GM19238 (cell line): Measurements from ENCODE around the gene CGREF1.
"Not testable (repeated sequence)": the region's sequence is repeated elsewhere in the genome, so short reads cannot be mapped to it uniquely, and the experiment has no call there.

Experiments used
- DNase-seq: peaks from one replicate; pipeline ENCODE4 v3.0.0; 2011; ENCODE audit warnings: low spot score; ENCODE audit not compliant: insufficient read length

Gene CGREF1

DNA sequence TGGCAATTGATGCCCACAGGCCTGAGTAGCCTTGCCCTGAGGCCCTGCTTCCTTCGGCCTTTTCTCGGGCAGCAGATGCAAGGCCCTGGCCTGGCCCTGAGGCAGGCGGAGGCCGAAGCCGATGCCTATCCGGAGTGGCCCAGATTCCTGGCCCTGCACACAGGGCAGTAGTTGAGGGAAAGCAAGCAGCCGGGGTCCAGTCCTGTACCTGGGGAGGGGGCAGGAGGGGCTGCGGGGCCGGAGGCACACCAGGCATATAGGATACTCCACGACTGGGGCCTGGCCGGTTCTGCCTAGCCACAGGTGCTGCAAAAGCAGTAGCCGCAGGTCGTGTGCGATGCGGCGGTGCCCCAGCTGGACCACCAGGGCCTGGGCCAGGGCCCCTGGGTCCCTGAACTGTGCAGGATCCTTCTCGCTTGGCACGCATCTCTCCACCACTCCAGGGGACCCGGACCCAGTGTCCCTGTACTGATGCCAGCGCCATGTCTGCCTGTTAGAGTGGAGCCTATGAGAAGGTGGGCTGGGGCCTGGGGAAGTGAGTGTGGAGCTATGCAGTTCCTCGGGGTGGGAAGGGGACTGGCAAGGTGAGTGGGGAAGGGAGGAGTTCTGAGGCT is 18.5 kb upstream of the CGREF1 start:
- DNase-seq, result no peak

DNA sequence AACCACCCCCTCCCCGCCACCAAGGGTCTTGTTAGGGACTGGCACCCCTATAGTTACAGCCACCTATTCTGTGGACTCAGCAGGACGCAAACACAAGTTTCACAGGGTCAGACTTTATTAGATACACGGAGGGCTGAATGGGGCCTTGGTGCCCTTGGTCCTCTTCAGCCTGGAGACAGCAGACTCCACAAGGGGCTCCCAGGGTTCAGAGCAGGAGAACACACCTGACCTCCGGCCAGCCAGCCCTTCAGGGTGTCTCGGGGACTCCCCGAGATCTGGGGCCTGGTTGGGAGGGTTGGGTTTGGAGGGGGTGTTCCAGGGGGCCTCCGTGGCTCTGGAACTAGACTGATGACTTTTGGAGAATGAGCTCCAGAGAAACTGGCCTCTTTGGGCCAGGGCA is 17.8 kb upstream of the CGREF1 start:
- no peak for DNase-seq

DNA sequence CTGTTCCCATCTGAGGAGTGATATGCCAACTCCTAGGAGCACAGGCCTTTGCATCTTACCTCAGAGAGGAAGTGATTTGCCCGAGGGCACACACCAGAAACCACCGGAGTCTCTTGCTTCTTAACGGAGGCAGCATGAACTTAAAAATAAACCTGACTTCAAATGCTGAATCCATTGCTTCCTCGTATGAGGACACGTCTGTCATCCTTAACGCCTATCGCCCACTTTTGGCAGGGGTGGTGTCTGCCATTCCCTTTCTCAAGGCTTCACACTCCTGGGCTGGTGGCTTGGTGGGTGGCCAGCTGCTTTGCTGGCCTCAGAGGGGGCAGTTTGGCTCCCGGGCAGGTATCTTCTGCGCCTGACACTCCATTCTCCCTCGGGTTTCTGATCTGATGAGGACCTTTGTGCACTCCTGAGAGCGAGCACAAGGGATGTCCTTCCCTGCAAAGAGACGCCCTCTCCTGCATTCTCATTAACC is 16.6 kb upstream of the CGREF1 start:
- no peak for DNase-seq

DNA sequence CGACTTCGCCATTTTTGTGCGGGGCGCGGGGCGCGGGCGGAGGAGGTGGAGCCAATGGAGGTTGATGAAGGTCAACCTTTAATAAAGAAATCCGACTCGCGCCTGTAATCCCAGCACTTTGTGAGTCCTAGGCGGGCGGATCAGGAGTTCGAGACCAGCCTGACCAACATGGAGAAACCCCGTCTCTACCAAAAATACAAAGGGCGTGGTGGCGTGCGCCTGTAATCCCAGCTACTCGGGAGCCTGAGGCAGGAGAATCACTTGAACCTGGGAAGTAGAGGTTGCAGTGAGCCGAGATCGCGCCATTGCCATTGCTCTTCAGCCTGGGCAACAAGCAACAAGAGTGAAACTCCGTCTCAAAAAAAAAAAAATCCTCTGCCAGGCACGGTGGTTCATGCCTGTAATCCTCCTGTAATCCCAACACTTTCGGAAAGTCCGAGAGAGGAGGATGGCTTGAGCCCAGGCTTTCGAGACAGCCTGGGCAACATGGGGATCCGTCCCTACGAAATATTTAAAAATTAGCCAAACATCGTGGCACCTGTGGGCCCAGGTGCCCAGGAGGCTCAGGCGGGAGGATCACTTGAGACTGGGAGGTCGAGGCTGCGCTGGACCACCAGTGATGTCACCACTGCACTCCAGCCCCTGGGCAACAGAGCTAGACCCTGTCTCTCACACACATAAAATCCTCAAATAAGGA is 16.0 kb upstream of the CGREF1 start:
- no peak for DNase-seq

DNA sequence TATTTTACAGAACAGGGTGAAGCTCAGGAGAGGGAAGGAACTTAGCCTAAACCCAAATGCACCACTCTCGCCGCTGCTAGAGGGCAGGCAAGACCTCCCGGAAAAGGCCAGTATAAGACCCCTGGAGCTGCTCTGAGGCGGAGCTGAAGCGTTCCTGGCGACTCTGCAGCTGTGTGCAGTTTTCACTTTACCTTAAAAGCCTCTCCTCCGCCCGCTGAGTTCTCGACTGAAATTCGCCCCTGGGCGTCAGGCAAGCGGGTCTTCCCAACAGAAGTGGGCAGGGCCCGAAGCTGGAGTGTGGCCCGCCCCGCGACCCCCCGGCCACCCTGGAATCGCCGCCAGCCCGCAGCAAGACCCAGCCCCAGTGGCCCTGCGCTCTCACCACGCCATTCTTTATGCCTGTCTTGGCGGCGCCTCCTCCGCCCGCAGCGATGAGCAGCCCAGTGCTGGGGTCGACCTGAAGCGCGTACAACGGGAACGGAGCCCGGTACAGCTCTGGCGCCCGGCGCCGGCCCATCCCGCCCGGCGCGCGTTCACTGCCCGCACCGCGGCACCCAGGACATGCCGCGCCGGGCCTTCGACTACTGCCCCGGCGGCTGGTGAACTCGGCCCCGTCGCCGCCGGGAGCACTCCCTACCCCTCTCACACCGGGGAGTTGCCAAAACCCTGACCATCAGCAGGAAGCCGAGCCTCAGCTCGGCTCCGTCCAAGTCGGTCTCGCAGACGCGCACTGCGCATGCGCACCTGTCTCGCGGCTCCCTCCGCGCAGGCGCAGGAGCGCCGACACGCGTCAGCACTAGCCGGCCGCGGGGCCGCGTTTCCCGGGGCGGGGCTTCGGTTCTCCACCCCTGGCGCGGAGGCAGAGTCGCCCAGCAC is 15.2 kb upstream of the CGREF1 start, which contains the start of gene PREB:
PREB (minus strand) TSS at position 732 of the 876 bp plus-strand sequence; CDS start at position 517, 215 bp downstream.
- peak; percentile 99 for DNase-seq

DNA sequence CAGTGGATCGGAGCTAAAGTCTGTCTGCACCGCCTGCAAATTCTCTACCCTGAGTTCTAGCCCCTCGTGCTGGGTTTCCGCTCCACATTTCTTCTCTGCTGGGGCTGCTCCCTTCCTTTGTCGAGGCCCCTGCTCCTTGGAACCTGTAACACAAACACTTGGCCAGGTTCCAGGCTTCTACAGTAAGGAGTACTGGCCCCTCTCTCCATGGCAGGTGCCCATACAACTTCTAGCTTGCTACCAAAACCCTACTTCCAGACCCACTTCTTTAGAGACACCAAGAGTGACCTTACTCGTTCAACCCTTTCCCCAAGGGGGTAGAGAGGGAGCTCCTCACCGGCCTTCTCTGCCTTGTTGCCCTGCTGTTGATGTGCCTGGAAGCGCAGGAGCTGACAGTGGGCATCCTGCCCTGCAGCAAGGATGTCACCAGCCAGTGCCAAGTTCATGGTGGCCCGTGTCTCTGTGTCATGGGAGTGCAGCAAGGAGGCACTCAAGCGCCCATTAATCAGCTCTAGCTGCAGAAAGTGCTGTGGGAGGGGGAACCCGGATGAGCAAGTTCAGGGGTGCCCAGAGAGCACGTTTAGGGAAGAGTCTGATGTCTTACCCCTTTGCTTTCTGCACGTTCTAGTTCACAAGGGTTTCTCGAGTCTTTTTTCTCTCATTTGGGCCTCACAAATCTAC is 14.4 kb upstream of the CGREF1 start:
- DNase-seq, result no peak

DNA sequence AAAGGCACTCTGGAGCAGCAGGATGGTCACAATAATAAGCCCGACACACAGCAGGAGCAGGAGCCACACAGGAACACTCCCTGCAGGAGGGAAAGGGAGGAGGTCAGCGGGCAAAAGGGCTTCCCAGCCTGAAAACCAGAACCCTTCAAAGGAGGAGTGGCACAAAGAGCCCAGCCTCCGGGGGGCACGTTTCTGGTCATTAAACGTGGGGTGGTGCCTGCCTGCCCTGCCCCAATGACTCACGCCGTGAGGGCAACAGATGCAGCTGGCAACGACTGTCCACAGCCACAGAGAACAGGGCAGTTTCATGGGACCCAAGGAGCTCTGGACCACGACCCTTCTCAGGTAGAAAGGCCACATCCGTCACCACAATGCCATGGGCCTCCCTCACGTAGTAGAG is 12.5 kb upstream of the CGREF1 start:
- no peak for DNase-seq

DNA sequence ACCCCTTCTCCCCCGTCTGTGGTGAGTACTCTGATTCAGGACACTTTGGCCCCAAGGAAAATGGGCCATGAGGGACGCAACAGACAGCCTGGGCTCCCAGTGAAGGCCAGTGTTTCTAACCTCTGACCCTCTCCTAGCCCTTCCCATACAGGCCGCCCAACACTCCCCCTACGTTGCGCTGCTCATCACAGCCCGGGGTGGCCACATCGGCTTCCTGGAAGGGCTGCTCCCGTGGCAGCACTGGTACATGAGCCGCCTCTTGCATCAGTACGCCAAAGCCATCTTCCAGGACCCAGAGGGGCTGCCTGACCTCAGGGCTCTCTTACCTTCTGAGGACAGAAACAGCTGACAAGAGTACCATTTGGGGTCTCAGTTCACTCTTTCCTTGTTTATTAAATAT is 11.5 kb upstream of the CGREF1 start:
- DNase-seq, result no peak

DNA sequence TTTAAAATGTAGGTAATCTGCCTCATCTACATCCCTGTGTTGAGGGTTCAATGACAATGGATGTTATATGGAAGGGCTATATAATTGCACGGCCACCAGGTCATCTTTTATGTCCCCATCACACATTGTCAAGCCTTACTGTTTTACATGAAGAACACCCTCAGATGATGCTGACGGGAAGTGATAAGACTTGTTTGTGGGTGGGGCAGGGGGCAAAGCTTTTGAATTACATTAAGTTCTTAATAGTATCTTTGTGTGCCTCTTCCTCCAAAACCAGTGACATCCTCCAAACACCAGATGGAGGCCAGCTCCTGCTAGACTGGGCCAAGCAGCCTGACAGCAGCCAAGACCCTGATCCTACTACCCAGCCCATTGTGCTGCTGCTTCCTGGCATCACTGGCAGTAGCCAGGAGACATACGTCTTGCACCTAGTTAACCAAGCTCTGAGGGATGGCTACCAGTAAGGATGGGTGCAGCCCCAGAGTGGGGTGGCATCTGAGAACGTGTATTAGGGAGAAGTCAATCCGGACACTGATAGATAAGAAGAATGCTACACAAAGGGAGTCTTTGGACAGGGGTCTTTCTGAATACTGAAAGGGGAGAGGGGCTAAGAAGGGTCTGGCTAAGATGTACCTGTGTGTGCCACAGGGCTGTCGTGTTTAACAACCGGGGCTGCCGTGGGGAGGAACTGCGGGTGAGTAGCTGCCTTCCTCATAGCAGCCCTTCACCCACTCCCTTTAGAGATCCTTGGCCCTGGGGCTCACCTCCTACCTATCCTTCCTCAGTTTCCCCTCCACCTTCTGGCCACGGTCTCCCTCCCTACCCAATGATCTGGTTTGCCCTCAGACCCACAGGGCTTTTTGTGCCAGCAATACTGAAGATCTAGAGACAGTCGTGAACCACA is 10.0 kb upstream of the CGREF1 start:
- DNase-seq, result no peak

DNA sequence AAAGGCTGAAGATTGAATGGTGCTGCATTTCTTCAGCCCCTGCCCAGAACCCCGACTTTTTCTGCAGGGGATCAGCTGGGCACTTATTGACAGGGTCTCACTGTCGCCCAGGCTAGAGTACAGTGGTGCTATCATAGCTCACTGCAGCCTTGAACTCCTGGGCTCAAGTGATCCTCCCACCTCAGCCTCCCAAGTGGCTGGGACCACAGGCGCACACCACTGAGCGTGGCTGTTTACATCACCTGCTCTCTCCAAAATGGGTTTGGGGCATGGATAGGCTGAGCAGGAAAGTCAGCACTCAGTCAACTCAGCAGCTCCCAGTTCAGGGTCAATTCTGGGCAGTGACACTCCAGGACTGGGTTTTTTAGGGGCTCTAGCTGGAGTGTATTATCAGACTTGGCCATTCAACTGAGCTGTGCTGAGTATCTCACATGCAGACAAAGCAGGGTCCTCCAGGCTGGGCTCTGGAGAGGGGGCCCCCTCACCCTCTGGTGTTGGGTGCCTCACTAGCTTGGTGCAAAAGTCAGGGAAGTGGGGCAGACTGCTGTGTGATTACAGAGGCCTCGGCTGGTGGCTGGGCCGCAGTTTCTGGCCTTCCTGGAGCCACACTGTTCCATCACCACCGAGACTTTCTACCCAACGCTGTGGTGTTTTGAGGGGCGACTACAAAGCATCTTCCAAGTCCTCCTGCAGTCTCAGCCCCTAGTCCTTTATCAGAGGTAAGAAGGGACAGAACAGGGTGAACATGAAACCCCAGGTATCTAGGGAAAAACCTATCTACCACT is 9.1 kb upstream of the CGREF1 start:
- DNase-seq, result no peak

DNA sequence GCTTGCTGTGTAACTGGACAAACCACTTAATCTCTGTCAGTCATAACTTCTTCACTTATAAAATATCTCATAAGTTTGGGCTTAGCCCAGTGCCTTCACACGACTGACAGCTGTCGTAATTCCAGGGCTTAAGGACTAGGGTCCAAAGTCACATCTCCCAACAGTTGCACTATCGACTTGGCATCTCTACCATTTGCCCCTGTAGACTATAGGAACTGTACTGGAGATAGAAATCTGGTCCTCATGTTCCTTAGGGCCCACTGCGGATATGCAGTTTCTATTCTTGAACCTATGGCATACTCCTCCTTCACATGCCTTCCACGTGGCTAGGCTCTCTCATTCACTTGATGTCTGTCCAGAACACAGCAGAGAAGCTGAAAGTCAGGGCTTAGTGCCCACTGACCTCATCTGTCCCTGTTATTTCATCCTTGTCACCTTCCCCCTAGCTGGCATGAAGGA is 7.4 kb upstream of the CGREF1 start:
- no peak for DNase-seq

DNA sequence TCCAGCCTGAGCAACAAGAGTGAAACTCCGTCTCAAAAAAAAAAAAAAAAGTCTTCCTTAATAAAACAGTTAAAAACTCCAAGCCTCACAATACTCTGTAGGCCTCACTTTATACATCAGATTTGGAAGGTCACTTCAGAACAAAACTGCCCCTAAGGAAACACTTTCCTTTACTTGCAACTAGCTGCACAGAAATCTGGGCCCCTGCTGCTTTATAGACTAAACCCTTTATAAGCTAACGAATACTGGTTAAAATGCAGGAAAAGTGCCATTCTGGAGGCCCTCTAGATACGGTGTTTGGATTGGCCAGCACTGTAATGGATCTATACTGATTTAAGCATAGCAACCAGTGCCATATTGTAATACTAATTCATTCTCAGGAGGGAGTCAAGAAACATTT is 6.2 kb upstream of the CGREF1 start:
- DNase-seq, result no peak

DNA sequence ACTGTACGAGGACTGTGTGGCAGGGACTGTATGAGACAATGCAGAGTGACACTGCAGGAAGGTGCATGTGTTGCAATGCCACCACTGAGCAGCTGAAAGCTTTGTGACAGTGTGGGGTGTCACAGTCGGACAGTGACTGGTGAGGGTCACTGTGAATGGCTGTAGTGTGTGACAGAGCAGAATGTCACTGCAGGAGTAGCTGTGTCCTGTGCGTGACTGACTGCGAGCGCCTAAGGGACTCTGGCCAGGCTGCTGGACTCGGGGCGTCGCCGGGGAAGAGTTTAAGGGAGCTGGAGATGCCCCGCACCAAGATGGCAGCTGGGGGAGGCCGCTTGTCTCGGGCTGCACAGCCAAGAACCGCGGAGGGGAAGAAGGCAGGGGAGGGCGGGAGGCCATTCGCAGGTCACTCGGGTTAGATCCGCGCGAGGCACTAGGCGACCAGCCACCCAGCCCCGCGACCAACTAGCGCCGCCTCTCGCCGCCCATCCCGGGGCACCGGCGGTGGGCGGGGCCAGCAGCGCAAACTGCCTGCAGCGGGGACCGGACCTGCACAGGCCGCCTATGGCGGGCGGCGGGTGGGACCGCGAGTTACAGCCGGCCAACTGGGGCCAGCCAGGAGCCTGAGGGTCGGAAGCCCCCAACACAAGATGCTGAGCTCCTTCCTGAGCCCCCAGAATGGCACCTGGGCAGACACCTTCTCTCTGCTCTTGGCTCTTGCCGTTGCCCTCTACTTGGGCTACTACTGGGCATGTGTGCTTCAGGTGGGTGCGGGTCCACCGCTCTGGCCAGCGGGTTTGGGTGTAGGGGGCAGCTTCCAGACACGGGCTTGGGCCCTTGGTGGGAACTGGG is 4.6 kb upstream of the CGREF1 start, which contains the start of gene ABHD1:
ABHD1 (plus strand) TSS at position 514 of the 849 bp plus-strand sequence; CDS start at position 648, 134 bp downstream.
- no peak for DNase-seq

DNA sequence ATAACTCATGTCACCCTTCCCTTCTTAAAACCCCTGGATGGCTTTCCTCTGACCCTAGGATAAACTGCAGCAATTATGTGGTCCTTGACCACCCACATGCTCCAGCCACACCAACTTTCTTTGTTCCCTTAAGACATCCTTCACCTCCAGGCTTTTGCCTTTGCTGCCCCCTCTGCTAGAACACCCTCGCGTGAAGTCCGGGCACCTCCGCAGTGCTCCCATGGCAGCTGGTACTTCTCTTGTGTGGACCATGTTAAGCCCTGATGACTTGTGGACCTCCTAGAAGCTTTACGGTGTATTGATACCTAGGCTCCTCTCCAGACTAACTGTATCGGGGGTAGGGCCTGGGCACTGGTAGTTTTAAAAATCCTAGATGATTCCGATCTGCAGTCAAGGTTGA is 3.9 kb upstream of the CGREF1 start:
- no peak for DNase-seq

DNA sequence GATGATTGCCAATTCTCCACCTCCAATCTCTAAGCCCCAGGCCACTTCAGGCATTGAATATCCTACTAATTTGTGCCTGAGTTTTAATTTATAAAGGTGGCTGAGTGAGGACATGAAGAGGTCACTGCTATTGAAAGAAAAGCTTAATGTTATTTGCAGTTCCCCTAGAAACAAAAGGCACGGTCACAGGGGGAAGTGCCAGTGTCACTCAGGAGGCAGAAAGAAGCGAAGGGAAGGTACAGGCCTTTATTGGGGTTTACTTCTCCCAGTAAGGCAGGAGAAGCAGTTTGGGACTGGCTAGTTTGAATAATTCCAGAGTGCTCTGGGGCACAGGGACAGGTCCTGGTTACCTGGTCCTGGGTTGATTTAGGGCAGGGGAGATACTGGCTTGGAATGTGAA is 3.0 kb upstream of the CGREF1 start:
- no peak for DNase-seq

DNA sequence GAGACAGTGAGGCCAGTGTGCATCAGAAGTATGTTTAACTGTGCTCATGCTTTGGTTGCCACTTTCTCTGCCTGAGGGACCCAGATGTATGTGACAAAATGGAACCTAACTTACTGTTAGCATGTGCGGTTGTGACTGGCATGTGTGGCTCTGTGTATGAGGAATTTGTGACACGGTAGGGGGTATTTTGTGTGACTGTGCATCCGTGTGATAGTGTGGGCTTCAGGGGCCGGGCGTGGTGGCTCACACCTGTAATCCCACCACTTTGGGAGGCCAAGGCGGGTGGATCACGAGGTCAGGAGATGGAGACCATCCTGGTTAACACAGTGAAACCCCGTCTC is 372 bp upstream of the CGREF1 start:
- DNase-seq, result not testable (repeated sequence)

DNA sequence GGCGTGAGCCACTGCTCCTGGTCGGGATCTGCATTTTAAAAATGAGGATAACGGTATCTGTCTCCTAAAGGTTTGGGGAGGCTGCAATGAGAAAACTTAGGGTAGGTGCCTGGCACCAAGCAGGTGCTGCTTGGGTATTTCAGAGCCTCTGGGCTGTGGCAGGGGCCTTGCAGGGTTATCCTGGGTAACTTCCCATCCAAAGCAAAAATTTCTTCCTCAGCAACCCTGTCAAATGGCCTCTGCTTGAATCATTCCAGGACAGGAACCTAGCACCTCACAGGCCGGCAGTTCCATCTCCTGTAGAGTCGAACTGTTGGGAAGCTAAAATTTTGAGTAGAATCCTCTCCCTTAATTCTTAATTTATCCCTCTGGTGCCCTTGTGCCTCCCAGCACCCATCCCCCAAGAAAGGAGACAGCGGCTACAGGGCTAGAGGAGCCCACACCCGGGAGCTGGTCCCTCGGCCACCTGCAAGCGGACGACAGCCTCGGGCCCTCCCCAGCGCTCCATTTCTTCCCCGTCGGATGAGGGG is 868 bp downstream of the CGREF1 start:
- DNase-seq, result no peak

DNA sequence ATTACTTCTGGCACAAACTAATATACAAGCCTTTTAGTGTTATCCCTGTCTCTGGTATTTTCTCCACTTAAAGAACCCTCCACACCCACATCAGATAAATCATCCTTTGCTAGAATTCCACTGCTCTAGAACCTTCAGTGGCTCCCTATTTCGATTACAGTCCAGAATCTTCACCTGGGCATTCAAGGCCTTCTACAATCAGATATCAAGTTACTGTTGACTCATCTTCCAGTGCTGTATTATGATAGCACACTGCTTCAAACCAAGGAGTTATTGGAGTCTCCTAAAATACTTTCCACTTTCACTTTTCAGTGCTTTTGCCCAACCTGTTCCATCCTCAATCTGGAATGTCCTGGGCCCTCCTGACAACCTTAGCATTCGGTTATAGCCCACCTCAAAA is 3.4 kb downstream of the CGREF1 start:
- DNase-seq, result no peak
